PFSK-1 (cell line): ENCODE data around the gene AKAP13.

ENCODE experiments used
- FOXP2 ChIP-seq: optimal IDR thresholded peaks from 2 replicates; pipeline ENCODE3; 2011; ENCODE audit warnings: borderline replicate concordance, control low read depth, inconsistent platforms; ENCODE audit not compliant: insufficient read depth; ENCODE audit errors: extremely low read length, extremely low read depth
- POLR2AphosphoS5 ChIP-seq: IDR thresholded peaks from 2 replicates; pipeline ENCODE4 v1.6.1; 2012; ENCODE audit warnings: low read depth, mild to moderate bottlenecking, control low read depth, low read length, moderate library complexity
- REST ChIP-seq, 2 experiments: IDR thresholded peaks; 2 replicates each; pipeline versions ENCODE4 v1.6.1 to v1.8.0; 2011 to 2012; ENCODE audit warnings: low read depth in 2 of 2, low read length in 2 of 2, control low read depth in 1 of 2, inconsistent platforms in 1 of 2, mild to moderate bottlenecking in 1 of 2, moderate library complexity in 1 of 2; ENCODE audit not compliant: insufficient read depth in 1 of 2
- TAF1 ChIP-seq: IDR thresholded peaks from 2 replicates; pipeline ENCODE4 v1.6.1; 2012; ENCODE audit warnings: low read length, control low read depth, borderline replicate concordance; ENCODE audit not compliant: insufficient read depth

GRCh38 chr15:85630311-85630710, 249.9 kb downstream of the AKAP13 start:
- TF ChIP-seq REST (IDR thresholded peaks at IDR 0.05; ENCODE audit: insufficient read depth in 1 of 2, low read depth in 2 of 2, low read length in 2 of 2) (no peak), POLR2AphosphoS5 (no peak), TAF1 (no peak), FOXP2 (no peak)
